Measurements from ENCODE around the gene SLC39A10. TPM values are rescaled to one million over a fixed set of nuclear protein-coding genes. Genes with fewer than 3 reads are reported as not detected.
A peak's percentile ranks its signal among the peaks of the same experiment; 100 is the strongest.

SLC39A10 gene
- total and polyA plus RNA-seq, 2 donors (not counting 3 experiments of a cell fraction or from before 2014, with no cell fraction given): 11.4 to 39.9 TPM

GRCh38 chr2:195619590-195619989 is 37.4 kb upstream of the SLC39A10 start:
- ChIA-PET POLR2A (no interaction called here), CTCF (interaction anchor here (1.0 to 1.2 kb wide), 2 partner anchors 13 to 40 kb away, joined by 3 read pairs; no protein-coding TSS in a partner anchor)
- H4K20me1 ChIP-seq (replicated peaks; ENCODE audit: control insufficient read depth, extremely low read depth, insufficient read depth, low read length): no peaks in the 10 kb centered on the region
- H3K4me2 ChIP-seq (ENCODE audit: insufficient read depth, low read length): no peak overlapping the region
- no peak overlapping the region for H2AFZ ChIP-seq (ENCODE audit: low read depth, low read length)
- intact Hi-C loops (cut with micrococcal nuclease): no loop called here
- no peak overlapping the region for H3K27ac ChIP-seq (ENCODE audit: insufficient read depth, low read depth, low read length)
- H3K27me3 ChIP-seq (ENCODE audit: control insufficient read depth in 2 of 2, insufficient read depth in 2 of 2, low read length in 2 of 2): no peaks in the 10 kb centered on the region
- no peak overlapping the region for H3K9ac ChIP-seq (replicated peaks; ENCODE audit: extremely low read depth, insufficient read depth, low read length)
- no peaks in the 10 kb centered on the region for H3K9me3 ChIP-seq (replicated peaks; ENCODE audit: control insufficient read depth, insufficient read depth, low read length)
- dilution Hi-C loops (cut with MboI; ENCODE audit: extremely low pct_ligation_motif_present, low sequenced_read_pairs): no loop called here
- no peaks in the 10 kb centered on the region for H3K36me3 ChIP-seq (ENCODE audit: control insufficient read depth in 2 of 2, extremely low read depth in 1 of 2, insufficient read depth in 2 of 2, low read length in 2 of 2)
- BruUV-seq (replicated peaks): no TSS peak
- DNase-seq (ENCODE audit: low read depth, low spot score): peak; percentile 34
- H3K4me1 ChIP-seq (ENCODE audit: control insufficient read depth, extremely low read depth, insufficient read depth, low read length): no peaks in the 10 kb centered on the region
- TF ChIP-seq POLR2A (IDR thresholded peaks at IDR 0.05; ENCODE audit: low read depth, low read length): no peak
- peak; percentile 62 for TF ChIP-seq FOS (IDR thresholded peaks at IDR 0.05; ENCODE audit: borderline replicate concordance, insufficient read depth, low read length)
- TF ChIP-seq MYC (IDR thresholded peaks at IDR 0.05; ENCODE audit: low read depth, low read length): no peak
- no peak for TF ChIP-seq GATA2 (IDR thresholded peaks at IDR 0.05; ENCODE audit: insufficient read depth, insufficient read length, low read depth, low read length)
- no peak for TF ChIP-seq EZH2 (IDR thresholded peaks at IDR 0.05; ENCODE audit: borderline replicate concordance, low read depth, low read length, severe bottlenecking)
- no peak for TF ChIP-seq JUN (IDR thresholded peaks at IDR 0.05; ENCODE audit: borderline replicate concordance, insufficient read depth, insufficient read length, low read depth)
- TF ChIP-seq MAX (IDR thresholded peaks at IDR 0.05; ENCODE audit: insufficient read depth, insufficient read length): no peak
- no peaks in the 10 kb centered on the region for H3K79me2 ChIP-seq (ENCODE audit: control insufficient read depth, insufficient read depth, low read length)
- H3K9me1 ChIP-seq (replicated peaks; ENCODE audit: control insufficient read depth, extremely low read depth, insufficient read depth, low read length): no peaks in the 10 kb centered on the region
- no peak overlapping the region for H3K4me3 ChIP-seq (replicated peaks in 1 of 3; ENCODE audit: insufficient read depth in 1 of 3, low read depth in 1 of 3, low read length in 3 of 3)
- no peak for FAIRE-seq

- no peaks in the 10 kb centered on the region for H4K20me1 ChIP-seq (replicated peaks; ENCODE audit: control insufficient read depth, extremely low read depth, insufficient read depth, low read length)
- H3K9ac ChIP-seq (replicated peaks; ENCODE audit: extremely low read depth, insufficient read depth, low read length): no peak overlapping the region
- no peak overlapping the region for H2AFZ ChIP-seq (ENCODE audit: low read depth, low read length)
- TF ChIP-seq MYC (IDR thresholded peaks at IDR 0.05; ENCODE audit: low read depth, low read length): no peak
- TF ChIP-seq FOS (IDR thresholded peaks at IDR 0.05; ENCODE audit: borderline replicate concordance, insufficient read depth, low read length): no peak
- no peak for TF ChIP-seq JUN (IDR thresholded peaks at IDR 0.05; ENCODE audit: borderline replicate concordance, insufficient read depth, insufficient read length, low read depth)
- no peak for TF ChIP-seq POLR2AphosphoS5 (IDR thresholded peaks at IDR 0.05; ENCODE audit: insufficient read depth, low read depth, low read length)
- no peak for TF ChIP-seq GATA2 (IDR thresholded peaks at IDR 0.05; ENCODE audit: insufficient read depth, insufficient read length, low read depth, low read length)
- TF ChIP-seq EZH2 (IDR thresholded peaks at IDR 0.05; ENCODE audit: borderline replicate concordance, low read depth, low read length, severe bottlenecking): no peak
- no peak for TF ChIP-seq MAX (IDR thresholded peaks at IDR 0.05; ENCODE audit: insufficient read depth, insufficient read length)
- no peak for TF ChIP-seq POLR2A (IDR thresholded peaks at IDR 0.05; ENCODE audit: low read depth, low read length)
- no peak for TF ChIP-seq CTCF (IDR thresholded peaks at IDR 0.05; ENCODE audit: extremely low read depth in 1 of 2, insufficient read depth in 1 of 2, low read depth in 1 of 2, low read length in 2 of 2)
- H3K79me2 ChIP-seq (ENCODE audit: control insufficient read depth, insufficient read depth, low read length): no peaks in the 10 kb centered on the region
- dilution Hi-C loops (cut with MboI; ENCODE audit: extremely low pct_ligation_motif_present, low sequenced_read_pairs): no loop called here
- H3K4me3 ChIP-seq (replicated peaks in 1 of 3; ENCODE audit: insufficient read depth in 1 of 3, low read depth in 1 of 3, low read length in 3 of 3): no peak overlapping the region
- H3K27me3 ChIP-seq (ENCODE audit: control insufficient read depth in 2 of 2, insufficient read depth in 2 of 2, low read length in 2 of 2): no peaks in the 10 kb centered on the region
- H3K9me3 ChIP-seq (replicated peaks; ENCODE audit: control insufficient read depth, insufficient read depth, low read length): no peaks in the 10 kb centered on the region
- FAIRE-seq (no peak), DNase-seq (ENCODE audit: low read depth, low spot score) (peak; percentile 14)
- H3K27ac ChIP-seq (ENCODE audit: insufficient read depth, low read depth, low read length): no peak overlapping the region
- ChIA-PET CTCF (no interaction called here), POLR2A (no interaction called here)
- H3K9me1 ChIP-seq (replicated peaks; ENCODE audit: control insufficient read depth, extremely low read depth, insufficient read depth, low read length): no peaks in the 10 kb centered on the region
- intact Hi-C loops (cut with micrococcal nuclease): no loop called here
- H3K4me2 ChIP-seq (ENCODE audit: insufficient read depth, low read length): no peak overlapping the region
- H3K4me1 ChIP-seq (ENCODE audit: control insufficient read depth, extremely low read depth, insufficient read depth, low read length): no peaks in the 10 kb centered on the region
- no TSS peak for BruUV-seq (replicated peaks)
- H3K36me3 ChIP-seq (ENCODE audit: control insufficient read depth in 2 of 2, extremely low read depth in 1 of 2, insufficient read depth in 2 of 2, low read length in 2 of 2): no peaks in the 10 kb centered on the region
Measured at GRCh38 chr2:195620501-195620900, 36.5 kb upstream of the SLC39A10 start.
